NCI-H345 treated with DMSO at 0.1 percent for 48 hours (cell line): ENCODE measurements around the gene BRCA1.
"Not testable (repeated sequence)": the region's sequence is repeated elsewhere in the genome, so short reads cannot be mapped to it uniquely, and the experiment has no call there.

Experiments
- DNase-seq: peaks from one replicate; lab custom pipeline; 2025; ENCODE audit not compliant: unreplicated experiment; lab: John Stamatoyannopoulos, UW

The BRCA1 gene

GRCh38 chr17:43070257-43070656 is 54.9 kb downstream of the BRCA1 start:
- DNase-seq, result no peak

GRCh38 chr17:43069368-43069898 is 55.7 kb downstream of the BRCA1 start:
- DNase-seq, result no peak

GRCh38 chr17:43068570-43069367 is 56.4 kb downstream of the BRCA1 start:
- DNase-seq, result no peak

- DNase-seq, result no peak
Observed at GRCh38 chr17:43062984-43063638, 62.1 kb downstream of the BRCA1 start.

- DNase-seq, result no peak
Observed at GRCh38 chr17:43056051-43056450, 69.1 kb downstream of the BRCA1 start.

- not testable (repeated sequence) for DNase-seq
Observed at GRCh38 chr17:43053008-43053407, 72.2 kb downstream of the BRCA1 start.

- no peak for DNase-seq
Observed at GRCh38 chr17:43051969-43052368, 73.2 kb downstream of the BRCA1 start.

GRCh38 chr17:43044024-43044423 is 81.1 kb downstream of the BRCA1 start:
- no peak for DNase-seq

- DNase-seq, result no peak
Observed at GRCh38 chr17:43043307-43043706, 81.9 kb downstream of the BRCA1 start.

- DNase-seq, result no peak
Observed at GRCh38 chr17:43042025-43042628, 83.0 kb downstream of the BRCA1 start.

- DNase-seq, result no peak
Observed at GRCh38 chr17:43040655-43041054, 84.5 kb downstream of the BRCA1 start.

- no peak for DNase-seq
Observed at GRCh38 chr17:43039646-43040045, 85.5 kb downstream of the BRCA1 start.

- no peak for DNase-seq
Observed at GRCh38 chr17:43034894-43035293, 90.3 kb downstream of the BRCA1 start.

- DNase-seq, result no peak
Observed at GRCh38 chr17:43033948-43034881, 90.9 kb downstream of the BRCA1 start.

GRCh38 chr17:43031666-43032065 is 93.5 kb downstream of the BRCA1 start:
- no peak for DNase-seq

- DNase-seq, result no peak
Observed at GRCh38 chr17:43030137-43030767, 94.9 kb downstream of the BRCA1 start.

GRCh38 chr17:43028221-43028861 is 96.8 kb downstream of the BRCA1 start:
- no peak for DNase-seq

GRCh38 chr17:43027091-43028032 is 97.8 kb downstream of the BRCA1 start:
- DNase-seq, result no peak

GRCh38 chr17:43026595-43026994 is 98.6 kb downstream of the BRCA1 start:
- DNase-seq, result no peak
